NCI-H2107 treated with DMSO at 0.1 percent for 48 hours (cell line): Measurements from ENCODE around the gene MCF2L2.
"Not testable (repeated sequence)": the region's sequence is repeated elsewhere in the genome, so short reads cannot be mapped to it uniquely, and the experiment has no call there.

ENCODE experiments used
- DNase-seq: peaks from one replicate; lab custom pipeline; 2025; ENCODE audit not compliant: unreplicated experiment; lab: John Stamatoyannopoulos, UW

MCF2L2 gene

GRCh38 chr3:183372911-183373310 is 55.5 kb downstream of the MCF2L2 start:
- no peak for DNase-seq

- not testable (repeated sequence) for DNase-seq
These were observed 56.8 kb downstream of the MCF2L2 start for GRCh38 chr3:183371600-183371968.

- DNase-seq, result no peak
These were observed 58.0 kb downstream of the MCF2L2 start for GRCh38 chr3:183370391-183370790.

- DNase-seq, result no peak
These were observed 58.8 kb downstream of the MCF2L2 start for GRCh38 chr3:183369627-183370026.

GRCh38 chr3:183369117-183369516 is 59.3 kb downstream of the MCF2L2 start:
- DNase-seq, result no peak

GRCh38 chr3:183360971-183361624 is 67.3 kb downstream of the MCF2L2 start:
- no peak for DNase-seq

GRCh38 chr3:183359036-183359435 is 69.4 kb downstream of the MCF2L2 start:
- no peak for DNase-seq

GRCh38 chr3:183357564-183358079 is 70.8 kb downstream of the MCF2L2 start:
- no peak for DNase-seq

- DNase-seq, result no peak
These were observed 71.5 kb downstream of the MCF2L2 start for GRCh38 chr3:183356920-183357319.

- no peak for DNase-seq
These were observed 73.5 kb downstream of the MCF2L2 start for GRCh38 chr3:183354874-183355273.

GRCh38 chr3:183354325-183354831 is 74.0 kb downstream of the MCF2L2 start:
- DNase-seq, result no peak

GRCh38 chr3:183353421-183353820 is 75.0 kb downstream of the MCF2L2 start:
- DNase-seq, result no peak

GRCh38 chr3:183350164-183350563 is 78.3 kb downstream of the MCF2L2 start:
- no peak for DNase-seq

GRCh38 chr3:183349421-183350157 is 78.8 kb downstream of the MCF2L2 start:
- no peak for DNase-seq

- no peak for DNase-seq
These were observed 85.6 kb downstream of the MCF2L2 start for GRCh38 chr3:183342824-183343223.

GRCh38 chr3:183341545-183342288 is 86.7 kb downstream of the MCF2L2 start:
- peak; percentile 85 for DNase-seq

- DNase-seq, result no peak
These were observed 88.2 kb downstream of the MCF2L2 start for GRCh38 chr3:183340222-183340621.

- no peak for DNase-seq
These were observed 88.8 kb downstream of the MCF2L2 start for GRCh38 chr3:183339461-183340086.

- DNase-seq, result no peak
These were observed 89.9 kb downstream of the MCF2L2 start for GRCh38 chr3:183338520-183338919.

- no peak for DNase-seq
These were observed 95.9 kb downstream of the MCF2L2 start for GRCh38 chr3:183332487-183332886.

- no peak for DNase-seq
These were observed 96.9 kb downstream of the MCF2L2 start for GRCh38 chr3:183331498-183331897.
